OCI-LY3 (cell line): ENCODE measurements around the gene BANP.
A peak's percentile ranks its signal among the peaks of the same experiment; 100 is the strongest.

Experiments
- H2AFZ ChIP-seq: fragments of 200-600, 300-600 bp; shearing (Covaris generic); 2 replicates; pipeline ENCODE4 v1.6.0; 2014; ENCODE audit warnings: antibody characterized with exemption, low read depth, low read length
- H3K27ac ChIP-seq: fragments of 200-600, 300-600 bp; sonication (generic); 2 replicates; pipeline ENCODE4 v1.5.1; 2014; ENCODE audit warnings: mild to moderate bottlenecking, low read length, moderate library complexity, mixed read lengths
- H3K27me3 ChIP-seq: fragments of 200-600, 300-600 bp; sonication (generic); 2 replicates; pipeline ENCODE4 v1.6.1; 2014; ENCODE audit warnings: low read depth, low read length, mixed read lengths
- H3K36me3 ChIP-seq: fragments of 200-600, 300-600 bp; sonication (generic); replicated peaks from 2 replicates; pipeline ENCODE3; 2014; ENCODE audit warnings: low read depth, low read length, mixed read lengths
- H3K4me1 ChIP-seq: fragments of 300-600, 200-600 bp; sonication (generic); 2 replicates; pipeline ENCODE4 v1.6.1; 2014; ENCODE audit warnings: low read length, mixed read lengths
- H3K4me2 ChIP-seq: fragments of 200-600, 300-600 bp; sonication (generic); 2 replicates; pipeline ENCODE4 v1.6.1; 2014; ENCODE audit warnings: low read length, mixed read lengths
- H3K4me3 ChIP-seq: fragments of 300-600, 200-600 bp; sonication (generic); 2 replicates; pipeline ENCODE4 v1.5.1; 2014; ENCODE audit warnings: antibody characterized with exemption, mild to moderate bottlenecking, low read length, moderate library complexity
- H3K79me2 ChIP-seq: fragments of 300-600, 200-600 bp; shearing (Covaris generic); 2 replicates; pipeline ENCODE4 v1.6.1; 2014; ENCODE audit warnings: mild to moderate bottlenecking, low read length, mixed read lengths
- H3K9ac ChIP-seq: fragments of 300-600, 200-600 bp; shearing (Covaris generic); 2 replicates; pipeline ENCODE4 v1.6.0; 2014; ENCODE audit warnings: mild to moderate bottlenecking, low read length, moderate library complexity
- H3K9me3 ChIP-seq: fragments of 200-600, 300-600 bp; shearing (Covaris generic); 2 replicates; pipeline ENCODE4 v1.6.1; 2014; ENCODE audit warnings: low read length, mixed read lengths; ENCODE audit not compliant: insufficient read depth
- H4K20me1 ChIP-seq: fragments of 200-600, 300-600 bp; sonication (generic); 2 replicates; pipeline ENCODE4 v1.6.1; 2016; ENCODE audit warnings: low read length, mixed read lengths; ENCODE audit not compliant: insufficient read depth
- EZH2phosphoT487 ChIP-seq: fragments of 200-600 bp; shearing (Covaris generic); IDR thresholded peaks from 2 replicates; pipeline ENCODE4 v1.6.1; 2018; ENCODE audit warnings: antibody characterized with exemption, mixed run types, low read depth
- TF ChIP-seq, protein P1 (sequence below): fragments of 200-600, 300-600 bp; sonication (generic); IDR thresholded peaks from 2 replicates; pipeline ENCODE4 v1.5.1; 2014; ENCODE audit warnings: antibody characterized with exemption, low read length, low read depth

The BANP gene

DNA sequence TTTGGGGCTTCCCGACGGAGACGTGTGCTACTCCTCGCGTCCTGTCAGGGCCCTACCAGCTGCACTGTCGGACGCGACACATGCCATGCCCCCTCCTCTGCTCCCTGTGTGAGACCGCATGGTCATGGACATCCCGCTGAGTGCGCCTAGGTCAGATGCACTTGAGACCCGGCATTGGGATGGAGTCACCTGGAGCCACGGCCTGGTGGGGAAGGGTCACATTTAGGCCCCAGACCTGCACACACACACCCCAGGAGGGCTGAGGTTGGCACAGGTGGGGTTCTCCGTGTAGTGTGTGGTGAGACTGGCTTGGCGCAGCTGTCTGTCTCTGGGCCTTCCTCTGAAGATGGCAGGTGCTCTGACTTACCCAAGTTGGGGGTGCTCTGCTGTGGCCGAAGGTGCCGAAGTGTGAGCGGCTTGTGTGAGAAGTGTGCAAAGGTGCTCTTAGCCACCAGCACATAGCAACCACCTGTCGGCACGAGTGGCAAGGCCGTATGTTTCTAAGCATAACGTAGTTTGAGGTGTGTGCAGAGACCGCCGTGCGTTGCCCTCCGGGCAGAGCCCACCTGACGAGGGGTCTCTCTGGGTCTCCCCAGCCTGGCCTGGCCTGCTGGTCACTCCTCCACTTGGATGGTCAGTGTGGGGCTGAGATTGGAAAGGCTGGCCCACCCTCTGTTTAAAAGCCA is 108.6 kb downstream of the BANP start:
- no peak overlapping the region for H3K27ac ChIP-seq
- H3K27me3 ChIP-seq, result no peaks in the 10 kb centered on the region
- no peaks in the 10 kb centered on the region for H3K4me1 ChIP-seq
- peaks cover 3% of the 10 kb centered on the region for H3K36me3 ChIP-seq
- TF ChIP-seq, protein P1, sequence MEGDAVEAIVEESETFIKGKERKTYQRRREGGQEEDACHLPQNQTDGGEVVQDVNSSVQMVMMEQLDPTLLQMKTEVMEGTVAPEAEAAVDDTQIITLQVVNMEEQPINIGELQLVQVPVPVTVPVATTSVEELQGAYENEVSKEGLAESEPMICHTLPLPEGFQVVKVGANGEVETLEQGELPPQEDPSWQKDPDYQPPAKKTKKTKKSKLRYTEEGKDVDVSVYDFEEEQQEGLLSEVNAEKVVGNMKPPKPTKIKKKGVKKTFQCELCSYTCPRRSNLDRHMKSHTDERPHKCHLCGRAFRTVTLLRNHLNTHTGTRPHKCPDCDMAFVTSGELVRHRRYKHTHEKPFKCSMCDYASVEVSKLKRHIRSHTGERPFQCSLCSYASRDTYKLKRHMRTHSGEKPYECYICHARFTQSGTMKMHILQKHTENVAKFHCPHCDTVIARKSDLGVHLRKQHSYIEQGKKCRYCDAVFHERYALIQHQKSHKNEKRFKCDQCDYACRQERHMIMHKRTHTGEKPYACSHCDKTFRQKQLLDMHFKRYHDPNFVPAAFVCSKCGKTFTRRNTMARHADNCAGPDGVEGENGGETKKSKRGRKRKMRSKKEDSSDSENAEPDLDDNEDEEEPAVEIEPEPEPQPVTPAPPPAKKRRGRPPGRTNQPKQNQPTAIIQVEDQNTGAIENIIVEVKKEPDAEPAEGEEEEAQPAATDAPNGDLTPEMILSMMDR, result no peak
- TF ChIP-seq EZH2phosphoT487, result no peak
- no peak overlapping the region for H3K4me3 ChIP-seq
- no peaks in the 10 kb centered on the region for H3K9me3 ChIP-seq
- no peak overlapping the region for H3K9ac ChIP-seq
- H3K79me2 ChIP-seq, result no peaks in the 10 kb centered on the region
- no peak overlapping the region for H3K4me2 ChIP-seq
- H2AFZ ChIP-seq, result no peak overlapping the region
- H4K20me1 ChIP-seq, result no peaks in the 10 kb centered on the region

DNA sequence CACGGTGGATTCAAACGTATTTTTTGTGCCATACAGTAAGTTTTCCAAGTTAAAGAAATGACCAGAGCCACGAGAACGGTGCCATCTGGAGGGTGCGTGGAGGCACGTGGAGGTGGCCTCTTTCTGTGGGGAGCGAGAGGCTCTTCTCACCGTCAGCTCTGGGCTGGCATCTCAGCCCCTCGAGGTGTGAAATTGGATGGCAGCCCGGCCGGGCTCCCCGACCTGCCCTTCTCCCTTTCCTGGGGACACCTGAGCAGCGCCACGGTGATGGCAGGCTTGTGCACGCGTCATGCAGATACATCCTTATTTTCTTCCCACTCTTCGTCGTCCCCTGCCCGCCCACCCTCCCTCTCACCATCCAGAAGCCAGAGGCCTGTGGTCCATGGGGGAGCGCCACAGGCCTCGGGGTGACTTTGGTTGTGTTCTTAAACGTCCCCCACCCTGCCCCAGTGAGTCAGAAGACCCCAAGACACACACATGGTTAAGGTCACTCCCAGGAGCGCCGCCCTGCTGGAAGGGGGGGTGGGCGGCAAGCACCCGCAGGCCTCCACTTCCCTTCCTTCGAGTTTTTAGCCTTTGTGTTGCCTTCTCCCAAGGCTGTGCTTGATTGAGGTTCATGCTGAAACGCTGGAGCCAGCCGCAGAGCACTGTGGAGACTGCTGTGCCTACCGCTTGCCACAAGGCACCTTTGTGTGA is 109.4 kb downstream of the BANP start:
- H4K20me1 ChIP-seq, result no peaks in the 10 kb centered on the region
- no peaks in the 10 kb centered on the region for H3K9me3 ChIP-seq
- no peaks in the 10 kb centered on the region for H3K27me3 ChIP-seq
- H3K4me3 ChIP-seq, result no peak overlapping the region
- no peak overlapping the region for H2AFZ ChIP-seq
- no peak overlapping the region for H3K4me2 ChIP-seq
- H3K27ac ChIP-seq, result no peak overlapping the region
- TF ChIP-seq EZH2phosphoT487, result no peak
- TF ChIP-seq, protein P1, result peak; percentile 30
- no peak overlapping the region for H3K9ac ChIP-seq
- peaks cover 6% of the 10 kb centered on the region for H3K36me3 ChIP-seq
- no peaks in the 10 kb centered on the region for H3K4me1 ChIP-seq
- no peaks in the 10 kb centered on the region for H3K79me2 ChIP-seq

- no peak overlapping the region for H3K4me2 ChIP-seq
- H3K27me3 ChIP-seq, result no peaks in the 10 kb centered on the region
- TF ChIP-seq, protein P1, result no peak
- no peak for TF ChIP-seq EZH2phosphoT487
- peaks cover 3% of the 10 kb centered on the region; the same call in 1 of the 2 replicates for H3K4me1 ChIP-seq
- no peaks in the 10 kb centered on the region for H3K79me2 ChIP-seq
- H2AFZ ChIP-seq, result no peak overlapping the region
- no peak overlapping the region for H3K27ac ChIP-seq
- H3K36me3 ChIP-seq, result peaks cover 6% of the 10 kb centered on the region
- no peak overlapping the region for H3K4me3 ChIP-seq
- H3K9ac ChIP-seq, result no peak overlapping the region
- no peaks in the 10 kb centered on the region for H4K20me1 ChIP-seq
- no peaks in the 10 kb centered on the region for H3K9me3 ChIP-seq
Observed at GRCh38 chr16:88061346-88062110, 110.3 kb downstream of the BANP start.
